ENCODE measurements around the gene CDS2. TPM values are rescaled to one million over a fixed set of nuclear protein-coding genes. Genes with fewer than 3 reads are reported as not detected.
A peak's percentile ranks its signal among the peaks of the same experiment; 100 is the strongest.

CDS2 gene
- total RNA-seq, 1 donor from 2014 or later, result 23.4 TPM

GRCh38 chr20:5120185-5120476 is 6.7 kb upstream of the CDS2 start:
- Histone ChIP-seq H3K27me3 (ENCODE audit: control insufficient read depth, insufficient read depth, low read length) (no peaks in the 10 kb centered on the region), H3K4me3 (ENCODE audit: low read depth, low read length) (peak overlapping the region; percentile 55), H3K36me3 (ENCODE audit: control insufficient read depth, insufficient read depth, low read length) (peaks cover 8% of the 10 kb centered on the region)
- FAIRE-seq, result no peak
- no peak for DNase-seq (ENCODE audit: low read depth)
- TF ChIP-seq, protein P1, sequence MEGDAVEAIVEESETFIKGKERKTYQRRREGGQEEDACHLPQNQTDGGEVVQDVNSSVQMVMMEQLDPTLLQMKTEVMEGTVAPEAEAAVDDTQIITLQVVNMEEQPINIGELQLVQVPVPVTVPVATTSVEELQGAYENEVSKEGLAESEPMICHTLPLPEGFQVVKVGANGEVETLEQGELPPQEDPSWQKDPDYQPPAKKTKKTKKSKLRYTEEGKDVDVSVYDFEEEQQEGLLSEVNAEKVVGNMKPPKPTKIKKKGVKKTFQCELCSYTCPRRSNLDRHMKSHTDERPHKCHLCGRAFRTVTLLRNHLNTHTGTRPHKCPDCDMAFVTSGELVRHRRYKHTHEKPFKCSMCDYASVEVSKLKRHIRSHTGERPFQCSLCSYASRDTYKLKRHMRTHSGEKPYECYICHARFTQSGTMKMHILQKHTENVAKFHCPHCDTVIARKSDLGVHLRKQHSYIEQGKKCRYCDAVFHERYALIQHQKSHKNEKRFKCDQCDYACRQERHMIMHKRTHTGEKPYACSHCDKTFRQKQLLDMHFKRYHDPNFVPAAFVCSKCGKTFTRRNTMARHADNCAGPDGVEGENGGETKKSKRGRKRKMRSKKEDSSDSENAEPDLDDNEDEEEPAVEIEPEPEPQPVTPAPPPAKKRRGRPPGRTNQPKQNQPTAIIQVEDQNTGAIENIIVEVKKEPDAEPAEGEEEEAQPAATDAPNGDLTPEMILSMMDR (IDR thresholded peaks at IDR 0.05; ENCODE audit: insufficient read depth, low read length, severe bottlenecking), result no peak

DNA sequence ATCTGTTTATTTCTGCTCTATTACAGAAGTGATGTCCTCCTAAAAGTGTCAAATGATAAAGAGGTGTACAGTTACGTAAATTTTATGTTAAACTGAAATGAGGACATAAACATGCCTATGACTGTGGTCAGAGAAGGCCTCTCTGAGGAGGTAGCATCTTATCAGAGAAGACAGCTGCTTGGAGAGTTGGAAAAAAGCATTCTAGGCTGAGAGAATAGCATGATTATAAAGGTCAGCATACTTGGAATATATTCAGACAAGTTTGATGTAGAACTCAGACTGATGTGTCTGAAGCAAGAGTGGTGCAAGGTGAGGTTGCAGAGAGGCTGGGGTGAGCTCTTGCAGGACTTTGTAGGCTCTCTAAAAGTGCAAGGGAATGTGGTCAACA is 3.9 kb upstream of the CDS2 start:
- H3K27me3 ChIP-seq (ENCODE audit: control insufficient read depth, insufficient read depth, low read length), result no peaks in the 10 kb centered on the region
- H3K36me3 ChIP-seq (ENCODE audit: control insufficient read depth, insufficient read depth, low read length), result peaks cover 2% of the 10 kb centered on the region
- H3K4me3 ChIP-seq (ENCODE audit: low read depth, low read length), result no peak overlapping the region
- DNase-seq (ENCODE audit: low read depth) (no peak), FAIRE-seq (no peak)
- TF ChIP-seq, protein P1 (IDR thresholded peaks at IDR 0.05; ENCODE audit: insufficient read depth, low read length, severe bottlenecking), result no peak

GRCh38 chr20:5127204-5127858 is 523 bp downstream of the CDS2 start:
- no peak for FAIRE-seq

DNA sequence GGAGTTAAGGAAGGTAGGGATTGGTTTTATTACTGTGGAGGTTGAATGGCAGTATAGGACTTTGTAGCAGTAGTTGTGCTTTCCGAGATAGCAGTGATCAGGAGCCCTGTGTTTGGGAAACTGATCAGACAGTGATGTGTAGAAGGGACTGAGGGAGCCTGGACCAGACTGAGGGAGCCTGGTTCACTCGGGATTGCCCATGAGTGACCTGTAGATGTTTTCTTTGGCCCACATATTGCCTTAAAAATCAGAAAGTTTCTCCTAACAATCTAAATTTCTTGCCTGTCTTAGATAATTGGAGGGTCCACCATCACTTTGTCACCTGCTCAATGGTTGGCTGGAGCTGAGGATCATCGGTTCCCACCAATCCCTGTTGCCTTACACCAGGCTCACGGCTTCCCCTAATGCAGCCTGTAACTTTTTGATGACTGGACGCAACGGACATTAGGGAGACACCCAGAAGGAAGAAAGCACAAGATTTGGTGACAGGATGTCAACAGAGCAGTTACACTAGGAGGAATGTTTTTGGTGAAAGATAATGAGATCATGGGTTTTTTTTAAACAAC is 1.1 kb downstream of the CDS2 start:
- TF ChIP-seq, protein P1 (IDR thresholded peaks at IDR 0.05; ENCODE audit: insufficient read depth, low read length, severe bottlenecking), result no peak
- Histone ChIP-seq H3K36me3 (ENCODE audit: control insufficient read depth, insufficient read depth, low read length) (no peaks in the 10 kb centered on the region), H3K27me3 (ENCODE audit: control insufficient read depth, insufficient read depth, low read length) (no peaks in the 10 kb centered on the region), H3K4me3 (ENCODE audit: low read depth, low read length) (peak overlapping the region; percentile 77)
- FAIRE-seq (no peak), DNase-seq (ENCODE audit: low read depth) (no peak)

More at GRCh38 chr20:5127204-5127858, 523 bp downstream of the CDS2 start:
- Histone ChIP-seq H3K4me3 (ENCODE audit: low read depth, low read length) (peak overlapping the region; percentile 77), H3K27me3 (ENCODE audit: control insufficient read depth, insufficient read depth, low read length) (no peaks in the 10 kb centered on the region), H3K36me3 (ENCODE audit: control insufficient read depth, insufficient read depth, low read length) (no peaks in the 10 kb centered on the region)
- DNase-seq (ENCODE audit: low read depth), result peak; percentile 43
- TF ChIP-seq, protein P1 (IDR thresholded peaks at IDR 0.05; ENCODE audit: insufficient read depth, low read length, severe bottlenecking), result no peak

DNA sequence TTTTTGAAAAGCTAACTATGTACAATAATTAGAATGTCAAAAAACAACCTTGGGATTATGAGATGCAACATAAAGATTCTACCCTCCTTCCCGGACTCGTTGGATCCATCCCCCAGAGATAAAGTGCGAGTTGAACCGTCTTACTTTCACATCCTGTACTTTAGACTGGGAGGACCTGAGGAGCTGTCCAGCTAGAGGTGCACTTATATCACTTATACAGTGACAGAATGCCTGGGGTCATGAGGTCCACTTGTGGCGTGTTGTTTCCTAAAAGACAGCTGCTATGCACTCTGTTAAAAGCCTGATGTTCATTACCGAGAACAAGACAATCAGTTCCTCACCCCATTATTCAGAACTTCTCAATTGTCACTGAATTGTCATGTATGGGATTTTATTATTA is 2.1 kb downstream of the CDS2 start:
- H3K36me3 ChIP-seq (ENCODE audit: control insufficient read depth, insufficient read depth, low read length), result no peaks in the 10 kb centered on the region
- H3K4me3 ChIP-seq (ENCODE audit: low read depth, low read length), result no peak overlapping the region
- no peaks in the 10 kb centered on the region for H3K27me3 ChIP-seq (ENCODE audit: control insufficient read depth, insufficient read depth, low read length)
- no peak for DNase-seq (ENCODE audit: low read depth)
- TF ChIP-seq, protein P1 (IDR thresholded peaks at IDR 0.05; ENCODE audit: insufficient read depth, low read length, severe bottlenecking), result no peak
- no peak for FAIRE-seq

- TF ChIP-seq, protein P1 (IDR thresholded peaks at IDR 0.05; ENCODE audit: insufficient read depth, low read length, severe bottlenecking), result no peak
- H3K27me3 ChIP-seq (ENCODE audit: control insufficient read depth, insufficient read depth, low read length), result no peaks in the 10 kb centered on the region
- no peak for FAIRE-seq
- H3K36me3 ChIP-seq (ENCODE audit: control insufficient read depth, insufficient read depth, low read length), result no peaks in the 10 kb centered on the region
- no peak for DNase-seq (ENCODE audit: low read depth)
- no peak overlapping the region for H3K4me3 ChIP-seq (ENCODE audit: low read depth, low read length)
Observed at GRCh38 chr20:5131502-5131901, 4.7 kb downstream of the CDS2 start.
